CD4-positive, alpha-beta memory T cell (primary cell): ENCODE results near the gene ELF1. TPM values are rescaled to one million over a fixed set of nuclear protein-coding genes. Genes with fewer than 3 reads are reported as not detected.
"Not testable (repeated sequence)": the region's sequence is repeated elsewhere in the genome, so short reads cannot be mapped to it uniquely, and the experiment has no call there.

Experiments used
- CTCF ChIA-PET: fragments of 350-600 bp; sonication (Branson Sonifier 250); formaldehyde crosslinking; loops from one replicate; lab custom pipeline; 2021; ENCODE audit warnings: inconsistent platforms; ENCODE audit not compliant: partially characterized antibody; lab: Charles Lee
- POLR2A ChIA-PET: fragments of 350-600 bp; sonication (Branson Sonifier 250); formaldehyde crosslinking; loops from one replicate; lab custom pipeline; 2021; ENCODE audit not compliant: partially characterized antibody; lab: Charles Lee
- DNase-seq, 5 donors: peaks; one replicate each; pipeline versions ENCODE4 v3.0.0 to v3.0.0-alpha.2; 2020 to 2022; ENCODE audit warnings: mixed read lengths in 1 of 5
- H3K27ac ChIP-seq: one replicate; pipeline ENCODE4 v1.7.0; 2013; ENCODE audit warnings: low read depth, low read length
- H3K27me3 ChIP-seq: 2 replicates; pipeline ENCODE4 v1.7.0; 2013; ENCODE audit warnings: mild to moderate bottlenecking, low read length, moderate library complexity; ENCODE audit not compliant: insufficient read depth
- H3K36me3 ChIP-seq: 2 replicates; pipeline ENCODE4 v1.7.0; 2013; ENCODE audit warnings: mild to moderate bottlenecking, low read length, moderate library complexity; ENCODE audit not compliant: insufficient read depth
- H3K4me1 ChIP-seq: 2 replicates; pipeline ENCODE4 v1.7.0; 2013; ENCODE audit warnings: mild to moderate bottlenecking, low read length, moderate library complexity; ENCODE audit not compliant: insufficient read depth
- H3K4me3 ChIP-seq, 2 donors: one replicate each; pipeline ENCODE4 v1.7.0; 2013; ENCODE audit warnings: low read length in 2 of 2, mild to moderate bottlenecking in 1 of 2
- H3K9me3 ChIP-seq, 2 donors: one replicate each; pipeline ENCODE4 v1.7.0; 2013; ENCODE audit warnings: low read length in 2 of 2, control low read depth in 1 of 2; ENCODE audit not compliant: control insufficient read depth in 1 of 2
- H3K27ac Mint-ChIP-seq, 7 donors: one replicate each; pipeline ENCODE4 v1.8.0; 2020 to 2021; ENCODE audit warnings: mixed read lengths in 7 of 7, mild to moderate bottlenecking in 6 of 7, inconsistent platforms in 3 of 7, moderate library complexity in 3 of 7
- H3K27me3 Mint-ChIP-seq, 2 donors: one replicate each; pipeline ENCODE4 v1.8.0; 2020 to 2021; ENCODE audit warnings: mixed read lengths in 2 of 2
- H3K36me3 Mint-ChIP-seq, 2 donors: one replicate each; pipeline ENCODE4 v1.8.0; 2020 to 2021; ENCODE audit warnings: mixed read lengths in 2 of 2, inconsistent platforms in 1 of 2, mild to moderate bottlenecking in 1 of 2
- H3K4me1 Mint-ChIP-seq, 4 donors: one replicate each; pipeline ENCODE4 v1.8.0; 2020 to 2021; ENCODE audit warnings: mixed read lengths in 4 of 4, mild to moderate bottlenecking in 1 of 4
- H3K4me3 Mint-ChIP-seq, 8 donors: one replicate each; pipeline ENCODE4 v1.8.0; 2020 to 2021; ENCODE audit warnings: mixed read lengths in 8 of 8, mild to moderate bottlenecking in 7 of 8, moderate library complexity in 6 of 8, inconsistent platforms in 3 of 8
- H3K9me3 Mint-ChIP-seq, 8 donors: one replicate each; pipeline ENCODE4 v1.8.0; 2020 to 2021; ENCODE audit warnings: mixed read lengths in 8 of 8, mild to moderate bottlenecking in 5 of 8, inconsistent platforms in 3 of 8, moderate library complexity in 1 of 8
- intact Hi-C: fragments of 100-400 bp; cut with micrococcal nuclease; formaldehyde crosslinking; loops from one replicate; pipeline ENCODE4 v1.15.1; 2023
- polyA plus RNA-seq, 2 donors: library from polyadenylated mRNA; unstranded; fragments of 300-500 nt; fragmentation: Illumina TruSeq; gene quantifications; one replicate each; pipeline ENCODE4 v1.2.3, GENCODE V29; 2021
- total RNA-seq, 2 experiments: library from RNA; stranded (reverse); gene quantifications; one replicate each; pipeline ENCODE4 v1.2.3, GENCODE V29; 2021

The ELF1 gene
- total and polyA plus RNA-seq, 4 experiments from 2014 or later: 136 to 192 (median 168) TPM

DNA sequence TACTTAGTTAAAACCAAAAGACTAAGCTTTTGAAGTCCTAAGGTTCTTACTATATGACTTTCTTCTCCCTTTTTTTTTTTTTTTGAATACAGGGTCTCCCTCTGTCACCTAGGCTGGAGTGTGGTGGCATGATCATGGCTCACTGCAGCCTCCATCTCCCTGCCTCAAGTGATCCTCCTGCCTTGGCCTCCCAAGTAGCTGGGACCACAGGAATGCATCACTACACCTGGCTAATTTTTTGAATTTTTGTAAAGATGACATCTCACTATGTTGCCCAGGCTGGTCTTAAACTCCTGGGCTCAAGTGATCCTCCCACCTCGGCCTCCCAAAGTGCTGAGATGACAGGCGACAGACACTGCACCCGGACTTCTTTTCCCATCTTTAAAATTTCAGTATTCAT lies 89.2 kb downstream of the ELF1 start:
- H3K27me3 Mint-ChIP-seq, H3K4me3 Mint-ChIP-seq, H3K27me3 ChIP-seq, H3K27ac ChIP-seq, H3K9me3 Mint-ChIP-seq, H3K4me3 ChIP-seq, DNase-seq, H3K9me3 ChIP-seq, intact Hi-C loops: not testable (repeated sequence)
- Histone ChIP-seq H3K36me3 (peaks cover 24% of the 10 kb centered on the region), H3K4me1 (peaks cover 24% of the 10 kb centered on the region)
- Mint-ChIP-seq H3K27ac (peak overlapping the region in 1 of 7 donors; percentile 88), H3K36me3 (peaks cover 20 to 54% of the 10 kb centered on the region in 2 donors), H3K4me1 (peaks cover 8 to 12% (median 9%) of the 10 kb centered on the region in 4 donors)
- CTCF ChIA-PET: interaction anchor here (1.3 to 1.7 kb wide), 3 partner anchors 9 to 55 kb away, joined by 3 to 7 read pairs (median 4); no protein-coding TSS in a partner anchor
- POLR2A ChIA-PET: interaction anchor here (0.6 to 2.4 kb wide), 2 partner anchors 9 to 64 kb away, joined by 4 to 15 read pairs; no protein-coding TSS in a partner anchor

DNA sequence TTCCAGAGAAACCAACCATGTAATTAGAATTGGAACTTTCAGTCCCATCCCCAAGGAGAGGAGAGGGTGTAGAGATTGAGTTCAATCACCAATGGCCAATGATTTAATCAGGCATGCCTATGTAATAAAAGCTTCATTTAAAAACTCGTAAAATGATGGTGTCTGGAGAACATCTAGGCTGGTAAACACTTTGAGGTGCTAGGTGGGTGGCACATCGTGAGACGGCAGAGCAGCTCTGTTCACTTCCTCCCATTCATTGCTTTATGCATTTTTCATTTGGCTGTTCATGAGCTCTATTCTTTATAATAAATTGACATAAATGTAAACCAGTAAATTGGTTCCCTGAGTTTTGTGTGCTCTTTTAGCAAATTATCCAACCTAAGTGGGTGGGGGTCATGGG lies 90.1 kb downstream of the ELF1 start:
- peak overlapping the region; percentile 1 for H3K27ac ChIP-seq
- H3K4me3 Mint-ChIP-seq: no peak overlapping the region

GRCh38 chr13:40927929-40928328 lies 91.2 kb downstream of the ELF1 start:
- intact Hi-C loops: no loop called here
- no peaks in the 10 kb centered on the region for H3K27me3 Mint-ChIP-seq
- no peaks in the 10 kb centered on the region for H3K9me3 Mint-ChIP-seq
- Histone ChIP-seq H3K4me1 (peaks cover 8% of the 10 kb centered on the region), H3K9me3 (no peaks in the 10 kb centered on the region), H3K36me3 (peaks cover 13% of the 10 kb centered on the region), H3K27ac (no peak overlapping the region), H3K27me3 (no peaks in the 10 kb centered on the region), H3K4me3 (no peak overlapping the region)
- ChIA-PET POLR2A (interaction anchor here (0.7 to 1.2 kb wide), 3 partner anchors 15 to 199 kb away, joined by 3 read pairs; no protein-coding TSS in a partner anchor), CTCF (interaction anchor here (1.0 to 1.8 kb wide), 4 partner anchors 47 to 133 kb away, joined by 3 to 5 read pairs (median 4); partner anchors contain the start of gene WBP4)
- H3K27ac Mint-ChIP-seq: peak overlapping the region in 2 of 7 donors; percentile 12 to 59
- no peak overlapping the region for H3K4me3 Mint-ChIP-seq
- DNase-seq: no peak
- no peaks in the 10 kb centered on the region for H3K4me1 Mint-ChIP-seq
- H3K36me3 Mint-ChIP-seq: peaks cover 8 to 39% of the 10 kb centered on the region in 2 donors

More for the DNA sequence above, 90.1 kb downstream of the ELF1 start:
- ChIA-PET POLR2A (interaction anchor here (1.0 to 2.4 kb wide), 3 partner anchors 8 to 132 kb away, joined by 3 to 15 read pairs (median 5); no protein-coding TSS in a partner anchor), CTCF (interaction anchor here (1.3 to 1.8 kb wide), 6 partner anchors 8 to 132 kb away, joined by 3 to 7 read pairs (median 4); partner anchors contain the start of gene WBP4)
- H3K9me3 Mint-ChIP-seq: no peaks in the 10 kb centered on the region
- H3K27me3 Mint-ChIP-seq: no peaks in the 10 kb centered on the region
- peaks cover 18% of the 10 kb centered on the region for H3K4me1 ChIP-seq
- no peaks in the 10 kb centered on the region for H3K27me3 ChIP-seq
- H3K4me1 Mint-ChIP-seq: peaks cover 6 to 9% (median 7%) of the 10 kb centered on the region in 4 donors
- peak overlapping the region in 5 of 7 donors; percentile 12 to 47 (median 25) for H3K27ac Mint-ChIP-seq
- peaks cover 18 to 49% of the 10 kb centered on the region in 2 donors for H3K36me3 Mint-ChIP-seq
- H3K9me3 ChIP-seq: no peaks in the 10 kb centered on the region
- peaks cover 22% of the 10 kb centered on the region for H3K36me3 ChIP-seq
- intact Hi-C loops: no loop called here
- no peak overlapping the region for H3K4me3 ChIP-seq
- DNase-seq: no peak

- ChIA-PET CTCF (interaction anchor here (1.9 kb wide), 1 partner anchor 11 kb away, joined by 7 read pairs; no protein-coding TSS in a partner anchor), POLR2A (no interaction called here)
- no peak for DNase-seq
- Histone ChIP-seq H3K9me3 (no peaks in the 10 kb centered on the region), H3K4me3 (no peak overlapping the region), H3K4me1 (peaks cover 12% of the 10 kb centered on the region), H3K36me3 (no peaks in the 10 kb centered on the region), H3K27ac (no peak overlapping the region), H3K27me3 (no peaks in the 10 kb centered on the region)
- H3K4me1 Mint-ChIP-seq: peaks cover 12 to 29% (median 20%) of the 10 kb centered on the region in 4 donors
- no peak overlapping the region for H3K4me3 Mint-ChIP-seq
- intact Hi-C loops: loop anchor here (5.0 kb wide), 2 partner anchors 208 to 268 kb away; partner anchors contain the start of genes KBTBD6 and KBTBD7
- peak overlapping the region in 1 of 7 donors; percentile 1 for H3K27ac Mint-ChIP-seq
- no peaks in the 10 kb centered on the region for H3K9me3 Mint-ChIP-seq
- peaks cover 0 to 11% of the 10 kb centered on the region in 2 donors for H3K36me3 Mint-ChIP-seq
- H3K27me3 Mint-ChIP-seq: no peaks in the 10 kb centered on the region
Observed at GRCh38 chr13:40923867-40924266, 95.2 kb downstream of the ELF1 start.

GRCh38 chr13:40922437-40923040 lies 96.6 kb downstream of the ELF1 start:
- Mint-ChIP-seq H3K4me1 (peaks cover 12 to 29% (median 21%) of the 10 kb centered on the region in 4 donors), H3K4me3 (peak overlapping the region; percentile 63 to 83 (median 73)), H3K27ac (peak overlapping the region in 6 of 7 donors; percentile 70 to 90 (median 80)), H3K9me3 (no peaks in the 10 kb centered on the region), H3K36me3 (peaks cover 0 to 5% of the 10 kb centered on the region in 2 donors), H3K27me3 (no peaks in the 10 kb centered on the region)
- ChIA-PET CTCF (interaction anchor here (0.7 to 4.8 kb wide), 14 partner anchors 15 to 1239 kb away, joined by 3 to 17 read pairs (median 5); partner anchors contain the start of genes ELF1, SLC25A15 and WBP4), POLR2A (interaction anchor here (0.8 to 2.6 kb wide), 27 partner anchors 7 to 1884 kb away, joined by 3 to 30 read pairs (median 6); partner anchors contain the start of genes ELF1, MRPS31, MTRF1 and NHLRC3)
- no peak overlapping the region for H3K4me3 ChIP-seq
- no peaks in the 10 kb centered on the region for H3K27me3 ChIP-seq
- no peak overlapping the region for H3K27ac ChIP-seq
- intact Hi-C loops: loop anchor here (5.0 kb wide), 2 partner anchors 210 to 270 kb away; partner anchors contain the start of genes KBTBD6 and KBTBD7
- peaks cover 15% of the 10 kb centered on the region for H3K4me1 ChIP-seq
- H3K36me3 ChIP-seq: no peaks in the 10 kb centered on the region
- no peaks in the 10 kb centered on the region for H3K9me3 ChIP-seq
- no peak for DNase-seq

GRCh38 chr13:40920826-40921225 lies 98.3 kb downstream of the ELF1 start:
- Histone ChIP-seq H3K36me3 (no peaks in the 10 kb centered on the region), H3K4me1 (peaks cover 15% of the 10 kb centered on the region), H3K9me3 (no peaks in the 10 kb centered on the region), H3K27me3 (no peaks in the 10 kb centered on the region), H3K27ac (peak overlapping the region; percentile 53), H3K4me3 (peak overlapping the region; percentile 86 to 90)
- peaks cover 0 to 7% of the 10 kb centered on the region in 2 donors for H3K36me3 Mint-ChIP-seq
- H3K27ac Mint-ChIP-seq: peak overlapping the region; percentile 90 to 97 (median 94)
- ChIA-PET CTCF (interaction anchor here (0.8 to 4.8 kb wide), 19 partner anchors 8 to 1237 kb away, joined by 3 to 17 read pairs (median 4); partner anchors contain the start of genes ELF1 and WBP4), POLR2A (interaction anchor here (0.8 to 2.6 kb wide), 21 partner anchors 8 to 1142 kb away, joined by 3 to 30 read pairs (median 5); partner anchors contain the start of genes MRPS31, MTRF1, SLC25A15 and WBP4)
- H3K27me3 Mint-ChIP-seq: no peaks in the 10 kb centered on the region
- DNase-seq: no peak
- intact Hi-C loops: loop anchor here (1.0 to 5.0 kb wide), 6 partner anchors 60 to 271 kb away; partner anchors contain the start of genes ELF1, KBTBD6, KBTBD7 and WBP4
- peaks cover 23 to 42% (median 32%) of the 10 kb centered on the region in 4 donors for H3K4me1 Mint-ChIP-seq
- H3K4me3 Mint-ChIP-seq: peak overlapping the region; percentile 95 to 99 (median 98)
- no peaks in the 10 kb centered on the region for H3K9me3 Mint-ChIP-seq
